ENCODE data around the gene DNM1L. TPM values are rescaled to one million over a fixed set of nuclear protein-coding genes. Genes with fewer than 3 reads are reported as not detected.

Gene DNM1L
- total RNA-seq (2022; extraction: Qiagen RNA extraction): 55.2 to 87.6 TPM (median 72.6 TPM) in 5 replicates

GRCh38 chr12:32679091-32679919, at the start of gene DNM1L:
Gene DNM1L (plus strand): TSS chr12:32679301. CDS start chr12:32679364, 63 bp downstream.

GRCh38 chr12:32755654-32756475, 76.8 kb downstream of the DNM1L start, which contains the start of gene YARS2:
Gene YARS2 (minus strand): TSS chr12:32755897. CDS start chr12:32755874, 23 bp downstream.

Other genes starting within 250 kb of the DNM1L start
- 27.2 to 32.6 TPM (median 30.4 TPM) in 5 replicates for gene YARS2, start 76.6 kb downstream of the DNM1L start, total RNA-seq (2022; extraction: Qiagen RNA extraction)
- 9.0 to 10.9 TPM (median 9.3 TPM) in 5 replicates for gene PKP2, start 217.5 kb downstream of the DNM1L start, total RNA-seq (2022; extraction: Qiagen RNA extraction)